ENCODE measurements around the gene WDR41.

WDR41 gene

GRCh38 chr5:77443670-77444069 lies 48.4 kb downstream of the WDR41 start:
- Histone ChIP-seq H3K9ac (ENCODE audit: insufficient read length, low read depth) (no peak overlapping the region), H3K27me3 (ENCODE audit: insufficient read depth, insufficient read length) (no peaks in the 10 kb centered on the region), H3K4me1 (ENCODE audit: insufficient read depth, insufficient read length) (no peaks in the 10 kb centered on the region), H3K36me3 (ENCODE audit: insufficient read depth, insufficient read length, low read length) (peaks cover 17% of the 10 kb centered on the region), H3K4me3 (ENCODE audit: insufficient read length, low read depth) (no peak overlapping the region), H3K9me3 (ENCODE audit: insufficient read depth, low read length) (no peaks in the 10 kb centered on the region)
- no peak for TF ChIP-seq ZNF274 (IDR thresholded peaks at IDR 0.05; ENCODE audit: low read depth, low read length)
- TF ChIP-seq YY1 (IDR thresholded peaks at IDR 0.05; ENCODE audit: insufficient read depth, insufficient read length) = no peak
- no peak for TF ChIP-seq SUZ12 (IDR thresholded peaks at IDR 0.05; ENCODE audit: extremely low read depth, insufficient read depth, insufficient read length)
- DNase-seq (ENCODE audit: low read depth, low spot score) = no peak

- Histone ChIP-seq H3K9me3 (ENCODE audit: insufficient read depth, low read length) (no peaks in the 10 kb centered on the region), H3K36me3 (ENCODE audit: insufficient read depth, insufficient read length, low read length) (peaks cover 41% of the 10 kb centered on the region), H3K9ac (ENCODE audit: insufficient read length, low read depth) (no peak overlapping the region), H3K27me3 (ENCODE audit: insufficient read depth, insufficient read length) (no peaks in the 10 kb centered on the region), H3K4me1 (ENCODE audit: insufficient read depth, insufficient read length) (no peaks in the 10 kb centered on the region), H3K4me3 (ENCODE audit: insufficient read length, low read depth) (no peak overlapping the region)
- no peak for DNase-seq (ENCODE audit: low read depth, low spot score)
- TF ChIP-seq SUZ12 (IDR thresholded peaks at IDR 0.05; ENCODE audit: extremely low read depth, insufficient read depth, insufficient read length) = no peak
- no peak for TF ChIP-seq ZNF274 (IDR thresholded peaks at IDR 0.05; ENCODE audit: low read depth, low read length)
- no peak for TF ChIP-seq YY1 (IDR thresholded peaks at IDR 0.05; ENCODE audit: insufficient read depth, insufficient read length)
These were observed 54.0 kb downstream of the WDR41 start for GRCh38 chr5:77438071-77438470.

GRCh38 chr5:77437194-77437593 lies 54.9 kb downstream of the WDR41 start:
- TF ChIP-seq ZNF274 (IDR thresholded peaks at IDR 0.05; ENCODE audit: low read depth, low read length) = no peak
- no peak for TF ChIP-seq YY1 (IDR thresholded peaks at IDR 0.05; ENCODE audit: insufficient read depth, insufficient read length)
- no peak for TF ChIP-seq SUZ12 (IDR thresholded peaks at IDR 0.05; ENCODE audit: extremely low read depth, insufficient read depth, insufficient read length)
- Histone ChIP-seq H3K9me3 (ENCODE audit: insufficient read depth, low read length) (no peaks in the 10 kb centered on the region), H3K36me3 (ENCODE audit: insufficient read depth, insufficient read length, low read length) (peaks cover 49% of the 10 kb centered on the region), H3K4me1 (ENCODE audit: insufficient read depth, insufficient read length) (no peaks in the 10 kb centered on the region), H3K27me3 (ENCODE audit: insufficient read depth, insufficient read length) (no peaks in the 10 kb centered on the region), H3K9ac (ENCODE audit: insufficient read length, low read depth) (no peak overlapping the region), H3K4me3 (ENCODE audit: insufficient read length, low read depth) (no peak overlapping the region)
- DNase-seq (ENCODE audit: low read depth, low spot score) = peak; percentile 6

GRCh38 chr5:77431719-77432118 lies 60.4 kb downstream of the WDR41 start:
- no peaks in the 10 kb centered on the region for H3K9me3 ChIP-seq (ENCODE audit: insufficient read depth, low read length)
- peaks cover 50% of the 10 kb centered on the region for H3K36me3 ChIP-seq (ENCODE audit: insufficient read depth, insufficient read length, low read length)
- no peak for DNase-seq (ENCODE audit: low read depth, low spot score)

GRCh38 chr5:77431286-77431685 lies 60.8 kb downstream of the WDR41 start:
- DNase-seq (ENCODE audit: low read depth, low spot score) = no peak
- Histone ChIP-seq H3K4me3 (ENCODE audit: insufficient read length, low read depth) (no peak overlapping the region), H3K36me3 (ENCODE audit: insufficient read depth, insufficient read length, low read length) (peaks cover 50% of the 10 kb centered on the region), H3K9me3 (ENCODE audit: insufficient read depth, low read length) (no peaks in the 10 kb centered on the region), H3K4me1 (ENCODE audit: insufficient read depth, insufficient read length) (no peaks in the 10 kb centered on the region), H3K27me3 (ENCODE audit: insufficient read depth, insufficient read length) (no peaks in the 10 kb centered on the region), H3K9ac (ENCODE audit: insufficient read length, low read depth) (no peak overlapping the region)
- no peak for TF ChIP-seq SUZ12 (IDR thresholded peaks at IDR 0.05; ENCODE audit: extremely low read depth, insufficient read depth, insufficient read length)
- no peak for TF ChIP-seq ZNF274 (IDR thresholded peaks at IDR 0.05; ENCODE audit: low read depth, low read length)
- TF ChIP-seq YY1 (IDR thresholded peaks at IDR 0.05; ENCODE audit: insufficient read depth, insufficient read length) = no peak

More at GRCh38 chr5:77431719-77432118, 60.4 kb downstream of the WDR41 start:
- TF ChIP-seq SUZ12 (IDR thresholded peaks at IDR 0.05; ENCODE audit: extremely low read depth, insufficient read depth, insufficient read length) (no peak), ZNF274 (IDR thresholded peaks at IDR 0.05; ENCODE audit: low read depth, low read length) (no peak)
- Histone ChIP-seq H3K27me3 (ENCODE audit: insufficient read depth, insufficient read length) (no peaks in the 10 kb centered on the region), H3K4me1 (ENCODE audit: insufficient read depth, insufficient read length) (no peaks in the 10 kb centered on the region), H3K4me3 (ENCODE audit: insufficient read length, low read depth) (no peak overlapping the region), H3K9ac (ENCODE audit: insufficient read length, low read depth) (no peak overlapping the region)

- TF ChIP-seq YY1 (IDR thresholded peaks at IDR 0.05; ENCODE audit: insufficient read depth, insufficient read length) = no peak
- TF ChIP-seq ZNF274 (IDR thresholded peaks at IDR 0.05; ENCODE audit: low read depth, low read length) = no peak
- no peak for TF ChIP-seq SUZ12 (IDR thresholded peaks at IDR 0.05; ENCODE audit: extremely low read depth, insufficient read depth, insufficient read length)
- H3K9ac ChIP-seq (ENCODE audit: insufficient read length, low read depth) = no peak overlapping the region
These were observed 61.4 kb downstream of the WDR41 start for GRCh38 chr5:77430726-77431125.

GRCh38 chr5:77428526-77428925 lies 63.6 kb downstream of the WDR41 start:
- Histone ChIP-seq H3K36me3 (ENCODE audit: insufficient read depth, insufficient read length, low read length) (peaks cover 45% of the 10 kb centered on the region), H3K9me3 (ENCODE audit: insufficient read depth, low read length) (no peaks in the 10 kb centered on the region), H3K4me3 (ENCODE audit: insufficient read length, low read depth) (no peak overlapping the region), H3K9ac (ENCODE audit: insufficient read length, low read depth) (no peak overlapping the region), H3K27me3 (ENCODE audit: insufficient read depth, insufficient read length) (no peaks in the 10 kb centered on the region), H3K4me1 (ENCODE audit: insufficient read depth, insufficient read length) (no peaks in the 10 kb centered on the region)
- DNase-seq (ENCODE audit: low read depth, low spot score) = no peak
- no peak for TF ChIP-seq SUZ12 (IDR thresholded peaks at IDR 0.05; ENCODE audit: extremely low read depth, insufficient read depth, insufficient read length)
- TF ChIP-seq ZNF274 (IDR thresholded peaks at IDR 0.05; ENCODE audit: low read depth, low read length) = no peak
- no peak for TF ChIP-seq YY1 (IDR thresholded peaks at IDR 0.05; ENCODE audit: insufficient read depth, insufficient read length)

More at GRCh38 chr5:77430726-77431125, 61.4 kb downstream of the WDR41 start:
- DNase-seq (ENCODE audit: low read depth, low spot score) = no peak
- Histone ChIP-seq H3K4me1 (ENCODE audit: insufficient read depth, insufficient read length) (no peaks in the 10 kb centered on the region), H3K27me3 (ENCODE audit: insufficient read depth, insufficient read length) (no peaks in the 10 kb centered on the region), H3K4me3 (ENCODE audit: insufficient read length, low read depth) (no peak overlapping the region), H3K36me3 (ENCODE audit: insufficient read depth, insufficient read length, low read length) (peaks cover 49% of the 10 kb centered on the region), H3K9me3 (ENCODE audit: insufficient read depth, low read length) (no peaks in the 10 kb centered on the region)

Measured in NT2/D1 (cell line).